PFSK-1 (cell line): Measurements from ENCODE around the gene NR1H4.

Experiments used
- POLR2AphosphoS5 ChIP-seq: IDR thresholded peaks from 2 replicates; pipeline ENCODE4 v1.6.1; 2012; ENCODE audit warnings: low read depth, mild to moderate bottlenecking, control low read depth, low read length, moderate library complexity
- TAF1 ChIP-seq: IDR thresholded peaks from 2 replicates; pipeline ENCODE4 v1.6.1; 2012; ENCODE audit warnings: low read length, control low read depth, borderline replicate concordance; ENCODE audit not compliant: insufficient read depth
- TF ChIP-seq, protein P1 (sequence below), 2 experiments: IDR thresholded peaks; 2 replicates each; pipeline versions ENCODE4 v1.6.1 to v1.8.0; 2011 to 2012; ENCODE audit warnings: low read depth in 2 of 2, low read length in 2 of 2, control low read depth in 1 of 2, inconsistent platforms in 1 of 2, mild to moderate bottlenecking in 1 of 2, moderate library complexity in 1 of 2; ENCODE audit not compliant: insufficient read depth in 1 of 2

DNA sequence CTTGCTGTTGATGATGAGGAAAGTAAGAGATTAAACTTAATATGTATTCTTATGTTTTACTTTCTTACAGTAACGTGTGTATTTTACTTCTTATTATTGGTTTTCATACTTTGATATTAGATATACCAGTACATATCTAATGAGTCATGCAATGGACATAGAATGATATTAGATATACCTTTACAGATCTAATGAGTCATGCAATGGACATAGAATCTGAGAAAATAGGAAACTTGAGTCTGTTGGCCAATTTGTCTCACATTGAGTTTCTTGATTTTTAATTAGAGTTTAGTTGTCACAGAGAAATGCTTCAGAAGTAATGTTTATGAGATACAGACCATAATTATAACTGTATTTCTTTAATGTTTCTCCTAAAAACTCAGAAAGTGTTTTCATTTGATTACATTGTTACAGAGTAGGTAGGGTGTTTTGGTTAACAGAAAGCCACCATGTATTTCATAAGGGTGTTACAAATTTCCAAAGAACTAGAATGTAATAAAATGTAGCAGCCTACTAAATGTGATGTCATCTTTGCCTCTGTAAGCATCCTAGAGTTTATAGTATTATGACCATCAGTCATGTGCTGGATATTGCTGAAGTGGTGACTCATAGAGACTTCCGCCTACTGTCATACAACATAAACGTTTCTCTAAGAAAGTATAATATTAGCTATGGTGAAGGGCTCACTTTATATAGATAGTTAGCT lies 102.8 kb downstream of the NR1H4 start:
- TF ChIP-seq, protein P1, sequence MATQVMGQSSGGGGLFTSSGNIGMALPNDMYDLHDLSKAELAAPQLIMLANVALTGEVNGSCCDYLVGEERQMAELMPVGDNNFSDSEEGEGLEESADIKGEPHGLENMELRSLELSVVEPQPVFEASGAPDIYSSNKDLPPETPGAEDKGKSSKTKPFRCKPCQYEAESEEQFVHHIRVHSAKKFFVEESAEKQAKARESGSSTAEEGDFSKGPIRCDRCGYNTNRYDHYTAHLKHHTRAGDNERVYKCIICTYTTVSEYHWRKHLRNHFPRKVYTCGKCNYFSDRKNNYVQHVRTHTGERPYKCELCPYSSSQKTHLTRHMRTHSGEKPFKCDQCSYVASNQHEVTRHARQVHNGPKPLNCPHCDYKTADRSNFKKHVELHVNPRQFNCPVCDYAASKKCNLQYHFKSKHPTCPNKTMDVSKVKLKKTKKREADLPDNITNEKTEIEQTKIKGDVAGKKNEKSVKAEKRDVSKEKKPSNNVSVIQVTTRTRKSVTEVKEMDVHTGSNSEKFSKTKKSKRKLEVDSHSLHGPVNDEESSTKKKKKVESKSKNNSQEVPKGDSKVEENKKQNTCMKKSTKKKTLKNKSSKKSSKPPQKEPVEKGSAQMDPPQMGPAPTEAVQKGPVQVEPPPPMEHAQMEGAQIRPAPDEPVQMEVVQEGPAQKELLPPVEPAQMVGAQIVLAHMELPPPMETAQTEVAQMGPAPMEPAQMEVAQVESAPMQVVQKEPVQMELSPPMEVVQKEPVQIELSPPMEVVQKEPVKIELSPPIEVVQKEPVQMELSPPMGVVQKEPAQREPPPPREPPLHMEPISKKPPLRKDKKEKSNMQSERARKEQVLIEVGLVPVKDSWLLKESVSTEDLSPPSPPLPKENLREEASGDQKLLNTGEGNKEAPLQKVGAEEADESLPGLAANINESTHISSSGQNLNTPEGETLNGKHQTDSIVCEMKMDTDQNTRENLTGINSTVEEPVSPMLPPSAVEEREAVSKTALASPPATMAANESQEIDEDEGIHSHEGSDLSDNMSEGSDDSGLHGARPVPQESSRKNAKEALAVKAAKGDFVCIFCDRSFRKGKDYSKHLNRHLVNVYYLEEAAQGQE (IDR thresholded peaks at IDR 0.05; ENCODE audit: insufficient read depth in 1 of 2, low read depth in 2 of 2, low read length in 2 of 2): no peak
- TF ChIP-seq POLR2AphosphoS5: no peak
- TF ChIP-seq TAF1: no peak
